ENCODE data around the gene CAND2. TPM values are rescaled to one million over a fixed set of nuclear protein-coding genes. Genes with fewer than 3 reads are reported as not detected.
"Not testable (repeated sequence)": the region's sequence is repeated elsewhere in the genome, so short reads cannot be mapped to it uniquely, and the experiment has no call there.

Gene CAND2
- total and polyA plus RNA-seq, 2 experiments from 2014 or later = 5.6 to 20.5 TPM

DNA sequence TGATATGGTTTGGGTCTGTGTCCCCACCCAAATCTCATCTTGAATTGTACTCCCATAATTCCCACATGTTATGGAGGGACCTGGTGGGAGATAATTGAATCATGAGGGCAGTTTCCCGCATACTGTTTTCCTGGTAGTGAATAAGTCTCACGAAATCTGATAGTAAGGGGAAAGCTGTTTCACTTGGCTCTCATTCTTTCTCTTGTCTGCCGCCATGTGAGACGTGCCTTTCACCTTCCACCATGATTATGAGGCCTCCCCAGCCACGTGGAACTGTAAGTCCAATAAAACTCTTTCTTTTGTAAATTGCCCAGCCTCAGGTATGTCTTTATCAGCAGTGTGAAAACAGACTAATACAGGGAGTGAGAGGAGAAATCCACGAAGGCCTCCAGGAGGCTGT is 20.5 kb upstream of the CAND2 start:
- H3K27ac ChIP-seq (ENCODE audit: low read depth); H3K4me1 Mint-ChIP-seq; DNase-seq (ENCODE audit: low spot score); H3F3A ChIP-seq (replicated peaks; ENCODE audit: low read depth); H3K36me3 Mint-ChIP-seq (ENCODE audit: low read depth); H3K4me1 ChIP-seq (ENCODE audit: insufficient read depth); H3K4me2 ChIP-seq; H4K20me1 ChIP-seq (replicated peaks; ENCODE audit: insufficient read depth); H3K27me3 Mint-ChIP-seq (ENCODE audit: insufficient read depth, low read depth, poor library complexity); H3K27me3 ChIP-seq (ENCODE audit: insufficient read depth); H2AFZ ChIP-seq; H3K36me3 ChIP-seq (ENCODE audit: insufficient read depth); H3K4me3 ChIP-seq; ATAC-seq; H3K9me2 ChIP-seq (ENCODE audit: insufficient read depth); H3K79me2 ChIP-seq (replicated peaks; ENCODE audit: insufficient read depth); H3K9me3 Mint-ChIP-seq; H3K27ac Mint-ChIP-seq; H3K4me3 Mint-ChIP-seq: not testable (repeated sequence)

DNA sequence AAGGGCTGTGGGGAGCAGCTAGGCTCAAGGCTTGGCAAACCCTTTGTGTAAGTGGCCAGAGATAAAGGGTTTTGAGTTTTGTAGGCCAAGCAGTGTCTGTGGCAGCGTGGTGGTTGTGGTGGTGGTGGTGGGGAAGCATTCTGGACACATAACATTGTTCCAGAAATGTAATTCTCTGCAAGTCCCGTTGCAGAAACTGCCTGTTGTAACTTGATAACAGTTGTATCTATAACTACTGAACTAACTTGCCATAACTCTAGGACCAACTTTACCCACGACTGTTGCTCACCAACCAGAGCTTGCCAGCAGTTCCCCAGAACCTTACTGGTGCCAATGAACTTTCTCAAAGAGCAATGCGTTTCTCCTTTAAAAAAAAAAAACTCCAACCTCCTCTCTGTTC is 19.3 kb upstream of the CAND2 start:
- Histone ChIP-seq H3K27me3 (ENCODE audit: insufficient read depth) (no peaks in the 10 kb centered on the region), H3K9me2 (ENCODE audit: insufficient read depth) (no peaks in the 10 kb centered on the region), H3K27ac (ENCODE audit: low read depth) (no peak overlapping the region), H3K4me2 (no peak overlapping the region), H3K36me3 (ENCODE audit: insufficient read depth) (no peaks in the 10 kb centered on the region), H2AFZ (no peak overlapping the region), H3K4me1 (ENCODE audit: insufficient read depth) (no peaks in the 10 kb centered on the region), H4K20me1 (replicated peaks; ENCODE audit: insufficient read depth) (no peaks in the 10 kb centered on the region), H3F3A (replicated peaks; ENCODE audit: low read depth) (no peaks in the 10 kb centered on the region), H3K4me3 (no peak overlapping the region), H3K79me2 (replicated peaks; ENCODE audit: insufficient read depth) (no peaks in the 10 kb centered on the region)
- DNase-seq (ENCODE audit: low spot score) (no peak), ATAC-seq (no peak)
- H3K9me3 Mint-ChIP-seq = no peaks in the 10 kb centered on the region; the same call in 2 of the 3 replicates
- no peaks in the 10 kb centered on the region for H3K36me3 Mint-ChIP-seq (ENCODE audit: low read depth)
- H3K4me1 Mint-ChIP-seq = 0 out of 3 replicates have a peak, but pooled peaks cover 7% of the 10 kb centered on the region
- no peak overlapping the region for H3K27ac Mint-ChIP-seq
- H3K4me3 Mint-ChIP-seq = no peak overlapping the region
- peaks cover 2% of the 10 kb centered on the region for H3K27me3 Mint-ChIP-seq (ENCODE audit: insufficient read depth, low read depth, poor library complexity)
- no peak for TF ChIP-seq ZNF114 (CRISPR knock-in tag; IDR thresholded peaks at IDR 0.05)
- no peak for TF ChIP-seq JUNB (IDR thresholded peaks at IDR 0.05; ENCODE audit: unreplicated experiment)
- TF ChIP-seq, protein P1, sequence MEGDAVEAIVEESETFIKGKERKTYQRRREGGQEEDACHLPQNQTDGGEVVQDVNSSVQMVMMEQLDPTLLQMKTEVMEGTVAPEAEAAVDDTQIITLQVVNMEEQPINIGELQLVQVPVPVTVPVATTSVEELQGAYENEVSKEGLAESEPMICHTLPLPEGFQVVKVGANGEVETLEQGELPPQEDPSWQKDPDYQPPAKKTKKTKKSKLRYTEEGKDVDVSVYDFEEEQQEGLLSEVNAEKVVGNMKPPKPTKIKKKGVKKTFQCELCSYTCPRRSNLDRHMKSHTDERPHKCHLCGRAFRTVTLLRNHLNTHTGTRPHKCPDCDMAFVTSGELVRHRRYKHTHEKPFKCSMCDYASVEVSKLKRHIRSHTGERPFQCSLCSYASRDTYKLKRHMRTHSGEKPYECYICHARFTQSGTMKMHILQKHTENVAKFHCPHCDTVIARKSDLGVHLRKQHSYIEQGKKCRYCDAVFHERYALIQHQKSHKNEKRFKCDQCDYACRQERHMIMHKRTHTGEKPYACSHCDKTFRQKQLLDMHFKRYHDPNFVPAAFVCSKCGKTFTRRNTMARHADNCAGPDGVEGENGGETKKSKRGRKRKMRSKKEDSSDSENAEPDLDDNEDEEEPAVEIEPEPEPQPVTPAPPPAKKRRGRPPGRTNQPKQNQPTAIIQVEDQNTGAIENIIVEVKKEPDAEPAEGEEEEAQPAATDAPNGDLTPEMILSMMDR (conservative IDR thresholded peaks at IDR 0.05; ENCODE audit: low read depth in 2 of 2) = no peak
- TF ChIP-seq POLR2AphosphoS5 (IDR thresholded peaks at IDR 0.05; ENCODE audit: low read depth) = no peak
- TF ChIP-seq, protein P2, sequence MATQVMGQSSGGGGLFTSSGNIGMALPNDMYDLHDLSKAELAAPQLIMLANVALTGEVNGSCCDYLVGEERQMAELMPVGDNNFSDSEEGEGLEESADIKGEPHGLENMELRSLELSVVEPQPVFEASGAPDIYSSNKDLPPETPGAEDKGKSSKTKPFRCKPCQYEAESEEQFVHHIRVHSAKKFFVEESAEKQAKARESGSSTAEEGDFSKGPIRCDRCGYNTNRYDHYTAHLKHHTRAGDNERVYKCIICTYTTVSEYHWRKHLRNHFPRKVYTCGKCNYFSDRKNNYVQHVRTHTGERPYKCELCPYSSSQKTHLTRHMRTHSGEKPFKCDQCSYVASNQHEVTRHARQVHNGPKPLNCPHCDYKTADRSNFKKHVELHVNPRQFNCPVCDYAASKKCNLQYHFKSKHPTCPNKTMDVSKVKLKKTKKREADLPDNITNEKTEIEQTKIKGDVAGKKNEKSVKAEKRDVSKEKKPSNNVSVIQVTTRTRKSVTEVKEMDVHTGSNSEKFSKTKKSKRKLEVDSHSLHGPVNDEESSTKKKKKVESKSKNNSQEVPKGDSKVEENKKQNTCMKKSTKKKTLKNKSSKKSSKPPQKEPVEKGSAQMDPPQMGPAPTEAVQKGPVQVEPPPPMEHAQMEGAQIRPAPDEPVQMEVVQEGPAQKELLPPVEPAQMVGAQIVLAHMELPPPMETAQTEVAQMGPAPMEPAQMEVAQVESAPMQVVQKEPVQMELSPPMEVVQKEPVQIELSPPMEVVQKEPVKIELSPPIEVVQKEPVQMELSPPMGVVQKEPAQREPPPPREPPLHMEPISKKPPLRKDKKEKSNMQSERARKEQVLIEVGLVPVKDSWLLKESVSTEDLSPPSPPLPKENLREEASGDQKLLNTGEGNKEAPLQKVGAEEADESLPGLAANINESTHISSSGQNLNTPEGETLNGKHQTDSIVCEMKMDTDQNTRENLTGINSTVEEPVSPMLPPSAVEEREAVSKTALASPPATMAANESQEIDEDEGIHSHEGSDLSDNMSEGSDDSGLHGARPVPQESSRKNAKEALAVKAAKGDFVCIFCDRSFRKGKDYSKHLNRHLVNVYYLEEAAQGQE (IDR thresholded peaks at IDR 0.05; ENCODE audit: unreplicated experiment) = no peak
- TF ChIP-seq CREB1 (CRISPR knock-in tag; IDR thresholded peaks at IDR 0.05; ENCODE audit: low read depth) = no peak
- no peak for TF ChIP-seq EZH2 (IDR thresholded peaks at IDR 0.05; ENCODE audit: low read depth, unreplicated experiment)
- no peak for TF ChIP-seq NANOG (IDR thresholded peaks at IDR 0.05; ENCODE audit: borderline replicate concordance)
- TF ChIP-seq, protein P3, sequence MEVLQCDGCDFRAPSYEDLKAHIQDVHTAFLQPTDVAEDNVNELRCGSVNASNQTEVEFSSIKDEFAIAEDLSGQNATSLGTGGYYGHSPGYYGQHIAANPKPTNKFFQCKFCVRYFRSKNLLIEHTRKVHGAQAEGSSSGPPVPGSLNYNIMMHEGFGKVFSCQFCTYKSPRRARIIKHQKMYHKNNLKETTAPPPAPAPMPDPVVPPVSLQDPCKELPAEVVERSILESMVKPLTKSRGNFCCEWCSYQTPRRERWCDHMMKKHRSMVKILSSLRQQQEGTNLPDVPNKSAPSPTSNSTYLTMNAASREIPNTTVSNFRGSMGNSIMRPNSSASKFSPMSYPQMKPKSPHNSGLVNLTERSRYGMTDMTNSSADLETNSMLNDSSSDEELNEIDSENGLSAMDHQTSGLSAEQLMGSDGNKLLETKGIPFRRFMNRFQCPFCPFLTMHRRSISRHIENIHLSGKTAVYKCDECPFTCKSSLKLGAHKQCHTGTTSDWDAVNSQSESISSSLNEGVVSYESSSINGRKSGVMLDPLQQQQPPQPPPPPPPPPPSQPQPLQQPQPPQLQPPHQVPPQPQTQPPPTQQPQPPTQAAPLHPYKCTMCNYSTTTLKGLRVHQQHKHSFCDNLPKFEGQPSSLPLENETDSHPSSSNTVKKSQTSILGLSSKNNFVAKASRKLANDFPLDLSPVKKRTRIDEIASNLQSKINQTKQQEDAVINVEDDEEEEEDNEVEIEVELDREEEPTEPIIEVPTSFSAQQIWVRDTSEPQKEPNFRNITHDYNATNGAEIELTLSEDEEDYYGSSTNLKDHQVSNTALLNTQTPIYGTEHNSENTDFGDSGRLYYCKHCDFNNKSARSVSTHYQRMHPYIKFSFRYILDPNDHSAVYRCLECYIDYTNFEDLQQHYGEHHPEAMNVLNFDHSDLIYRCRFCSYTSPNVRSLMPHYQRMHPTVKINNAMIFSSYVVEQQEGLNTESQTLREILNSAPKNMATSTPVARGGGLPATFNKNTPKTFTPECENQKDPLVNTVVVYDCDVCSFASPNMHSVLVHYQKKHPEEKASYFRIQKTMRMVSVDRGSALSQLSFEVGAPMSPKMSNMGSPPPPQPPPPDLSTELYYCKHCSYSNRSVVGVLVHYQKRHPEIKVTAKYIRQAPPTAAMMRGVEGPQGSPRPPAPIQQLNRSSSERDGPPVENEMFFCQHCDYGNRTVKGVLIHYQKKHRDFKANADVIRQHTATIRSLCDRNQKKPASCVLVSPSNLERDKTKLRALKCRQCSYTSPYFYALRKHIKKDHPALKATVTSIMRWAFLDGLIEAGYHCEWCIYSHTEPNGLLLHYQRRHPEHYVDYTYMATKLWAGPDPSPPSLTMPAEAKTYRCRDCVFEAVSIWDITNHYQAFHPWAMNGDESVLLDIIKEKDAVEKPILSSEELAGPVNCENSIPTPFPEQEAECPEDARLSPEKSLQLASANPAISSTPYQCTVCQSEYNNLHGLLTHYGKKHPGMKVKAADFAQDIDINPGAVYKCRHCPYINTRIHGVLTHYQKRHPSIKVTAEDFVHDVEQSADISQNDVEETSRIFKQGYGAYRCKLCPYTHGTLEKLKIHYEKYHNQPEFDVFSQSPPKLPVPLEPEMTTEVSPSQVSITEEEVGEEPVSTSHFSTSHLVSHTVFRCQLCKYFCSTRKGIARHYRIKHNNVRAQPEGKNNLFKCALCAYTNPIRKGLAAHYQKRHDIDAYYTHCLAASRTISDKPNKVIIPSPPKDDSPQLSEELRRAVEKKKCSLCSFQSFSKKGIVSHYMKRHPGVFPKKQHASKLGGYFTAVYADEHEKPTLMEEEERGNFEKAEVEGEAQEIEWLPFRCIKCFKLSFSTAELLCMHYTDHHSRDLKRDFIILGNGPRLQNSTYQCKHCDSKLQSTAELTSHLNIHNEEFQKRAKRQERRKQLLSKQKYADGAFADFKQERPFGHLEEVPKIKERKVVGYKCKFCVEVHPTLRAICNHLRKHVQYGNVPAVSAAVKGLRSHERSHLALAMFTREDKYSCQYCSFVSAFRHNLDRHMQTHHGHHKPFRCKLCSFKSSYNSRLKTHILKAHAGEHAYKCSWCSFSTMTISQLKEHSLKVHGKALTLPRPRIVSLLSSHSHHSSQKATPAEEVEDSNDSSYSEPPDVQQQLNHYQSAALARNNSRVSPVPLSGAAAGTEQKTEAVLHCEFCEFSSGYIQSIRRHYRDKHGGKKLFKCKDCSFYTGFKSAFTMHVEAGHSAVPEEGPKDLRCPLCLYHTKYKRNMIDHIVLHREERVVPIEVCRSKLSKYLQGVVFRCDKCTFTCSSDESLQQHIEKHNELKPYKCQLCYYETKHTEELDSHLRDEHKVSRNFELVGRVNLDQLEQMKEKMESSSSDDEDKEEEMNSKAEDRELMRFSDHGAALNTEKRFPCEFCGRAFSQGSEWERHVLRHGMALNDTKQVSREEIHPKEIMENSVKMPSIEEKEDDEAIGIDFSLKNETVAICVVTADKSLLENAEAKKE (CRISPR knock-in tag; IDR thresholded peaks at IDR 0.05) = no peak
- TF ChIP-seq STAT1 (IDR thresholded peaks at IDR 0.05; ENCODE audit: unreplicated experiment) = no peak
- no peak for TF ChIP-seq EZH2phosphoT487 (IDR thresholded peaks at IDR 0.05; ENCODE audit: unreplicated experiment)
- TF ChIP-seq ZNF331 (CRISPR knock-in tag; IDR thresholded peaks at IDR 0.05; ENCODE audit: low read depth) = no peak
